ENCODE measurements around the gene DLGAP1. TPM values are rescaled to one million over a fixed set of nuclear protein-coding genes. Genes with fewer than 3 reads are reported as not detected.
A peak's percentile ranks its signal among the peaks of the same experiment; 100 is the strongest.

DLGAP1 gene
- total and polyA plus RNA-seq, 2 of the 8 experiments (the other 6 are each of a cell fraction or from before 2014, with no cell fraction given): 11.8 to 16.9 TPM

- H2BK120ac ChIP-seq (replicated peaks; ENCODE audit: low read depth, low read length): no peak overlapping the region
- POLR2A ChIA-PET (ENCODE audit: partially characterized antibody): interaction anchor here (1.4 kb wide), 1 partner anchor 13 kb away, joined by 3 read pairs; no protein-coding TSS in a partner anchor
- H4K8ac ChIP-seq (ENCODE audit: extremely low read depth, insufficient read depth, low read length): no peak overlapping the region; the same call in 1 of the 2 replicates
- H3K23me2 ChIP-seq (ENCODE audit: low read depth, low read length): no peaks in the 10 kb centered on the region
- H3K18ac ChIP-seq (ENCODE audit: extremely low read depth, low read length): no peak overlapping the region; the same call in 1 of the 2 replicates
- 0 out of 4 replicates have a peak, but pooled peaks cover 0 to 2% of the 10 kb centered on the region in 2 experiments for H3K79me2 ChIP-seq (ENCODE audit: control insufficient read depth in 1 of 2, insufficient read depth in 2 of 2, low read length in 2 of 2)
- H2BK12ac ChIP-seq (ENCODE audit: low read depth, low read length): no peak overlapping the region; the same call in 1 of the 2 replicates
- H4K20me1 ChIP-seq (replicated peaks in 1 of 2; ENCODE audit: control insufficient read depth in 1 of 2, insufficient read depth in 2 of 2, low read length in 2 of 2): peaks cover 4% of the 10 kb centered on the region in 2 experiments
- no peak overlapping the region for H3K56ac ChIP-seq (replicated peaks; ENCODE audit: insufficient read length, low read depth, low read length)
- WGBS, 2 experiments (ENCODE audit: extremely low coverage in 1 of 2, insufficient coverage in 1 of 2, insufficient read length in 1 of 2, insufficient replicate concordance in 2 of 2, low coverage in 1 of 2, low lambda C conversion rate in 2 of 2, missing lambda C conversion rate in 1 of 2): 63% methylated on average over 11 of the region's 11 CpGs; no CpG with 5 or more reads in 1 of the 2 experiments
- no peak overlapping the region for H2BK20ac ChIP-seq (ENCODE audit: low read length)
- H2BK15ac ChIP-seq (ENCODE audit: low read length): no peak overlapping the region
- CTCF ChIA-PET (ENCODE audit: partially characterized antibody): interaction anchor here (0.6 to 1.2 kb wide), 4 partner anchors 16 to 130 kb away, joined by 3 to 4 read pairs (median 3); no protein-coding TSS in a partner anchor
- H3K79me1 ChIP-seq (ENCODE audit: low read depth, low read length): no peaks in the 10 kb centered on the region
- no peak overlapping the region for H3K23ac ChIP-seq (ENCODE audit: insufficient read length)
- no peak overlapping the region for H2BK5ac ChIP-seq (ENCODE audit: low read depth, low read length)
- no peak overlapping the region for H2AK5ac ChIP-seq (ENCODE audit: low read depth, low read length)
- no peak for DNase-seq (ENCODE audit: low read depth in 1 of 2, low spot score in 2 of 2)
- no peak overlapping the region for H3K27ac ChIP-seq (ENCODE audit: low read depth, low read length)
- no peak overlapping the region for H3K14ac ChIP-seq (ENCODE audit: insufficient read length)
- no peak overlapping the region for H4K5ac ChIP-seq (ENCODE audit: insufficient read length, low read depth, low read length)
- H3K4me1 ChIP-seq (replicated peaks in 1 of 4; ENCODE audit: control insufficient read depth in 3 of 4, insufficient read depth in 4 of 4, low read length in 3 of 4): peaks cover 3 to 26% (median 15%) of the 10 kb centered on the region in 4 experiments; a peak in 5 of 7 replicates
- no peak overlapping the region; a peak in 1 of 7 replicates for H3K9ac ChIP-seq (replicated peaks in 1 of 4; ENCODE audit: extremely low read depth in 1 of 4, low read depth in 3 of 4, low read length in 3 of 4)
- FAIRE-seq: no peak
- no peak overlapping the region for H3K4me3 ChIP-seq (ENCODE audit: extremely low read depth in 1 of 4, insufficient read depth in 2 of 4, low read depth in 3 of 4, low read length in 4 of 4)
- H3K4me2 ChIP-seq (ENCODE audit: insufficient read depth in 1 of 2, low read depth in 2 of 2, low read length in 2 of 2): peak overlapping the region in 1 of 2 experiments; percentile 12; a peak in 1 of 4 replicates
- no peak overlapping the region for H2AFZ ChIP-seq (ENCODE audit: low read length)
- no peak overlapping the region for H3K4ac ChIP-seq (replicated peaks; ENCODE audit: insufficient read length, low read depth, low read length)
- no peaks in the 10 kb centered on the region for H3K36me3 ChIP-seq (ENCODE audit: control insufficient read depth in 2 of 4, insufficient read depth in 4 of 4, low read length in 3 of 4)
- H4K91ac ChIP-seq (replicated peaks; ENCODE audit: insufficient read length, low read length): no peak overlapping the region
- peaks cover 14 to 35% (median 17%) of the 10 kb centered on the region in 4 experiments; a peak in 5 of 7 replicates for H3K27me3 ChIP-seq (replicated peaks in 1 of 4; ENCODE audit: control insufficient read depth in 3 of 4, extremely low read depth in 1 of 4, insufficient read depth in 3 of 4, low read length in 3 of 4)
- H3K9me3 ChIP-seq (ENCODE audit: insufficient read depth in 2 of 2, low read depth in 1 of 2, low read length in 1 of 2): no peaks in the 10 kb centered on the region
- 0 out of 2 replicates have a peak, but pooled peaks have one; percentile 11 for TF ChIP-seq TEAD4 (IDR thresholded peaks at IDR 0.05; ENCODE audit: low read depth, low read length)
- TF ChIP-seq SP1 (IDR thresholded peaks at IDR 0.05; ENCODE audit: low read depth, low read length): peak; percentile 31; the same call in 1 of the 2 replicates
- no peak for TF ChIP-seq POLR2AphosphoS5 (IDR thresholded peaks at IDR 0.05; ENCODE audit: low read depth, low read length)
Observed at GRCh38 chr18:4236940-4237663, 218.0 kb downstream of the DLGAP1 start.
